Measurements from ENCODE around the gene PRXL2B. TPM values are rescaled to one million over a fixed set of nuclear protein-coding genes. Genes with fewer than 3 reads are reported as not detected.

Gene PRXL2B
- total and polyA plus RNA-seq, 2 donors (not counting 1 experiment from before 2014, with no cell fraction given), result 11.7 to 13.8 TPM

DNA sequence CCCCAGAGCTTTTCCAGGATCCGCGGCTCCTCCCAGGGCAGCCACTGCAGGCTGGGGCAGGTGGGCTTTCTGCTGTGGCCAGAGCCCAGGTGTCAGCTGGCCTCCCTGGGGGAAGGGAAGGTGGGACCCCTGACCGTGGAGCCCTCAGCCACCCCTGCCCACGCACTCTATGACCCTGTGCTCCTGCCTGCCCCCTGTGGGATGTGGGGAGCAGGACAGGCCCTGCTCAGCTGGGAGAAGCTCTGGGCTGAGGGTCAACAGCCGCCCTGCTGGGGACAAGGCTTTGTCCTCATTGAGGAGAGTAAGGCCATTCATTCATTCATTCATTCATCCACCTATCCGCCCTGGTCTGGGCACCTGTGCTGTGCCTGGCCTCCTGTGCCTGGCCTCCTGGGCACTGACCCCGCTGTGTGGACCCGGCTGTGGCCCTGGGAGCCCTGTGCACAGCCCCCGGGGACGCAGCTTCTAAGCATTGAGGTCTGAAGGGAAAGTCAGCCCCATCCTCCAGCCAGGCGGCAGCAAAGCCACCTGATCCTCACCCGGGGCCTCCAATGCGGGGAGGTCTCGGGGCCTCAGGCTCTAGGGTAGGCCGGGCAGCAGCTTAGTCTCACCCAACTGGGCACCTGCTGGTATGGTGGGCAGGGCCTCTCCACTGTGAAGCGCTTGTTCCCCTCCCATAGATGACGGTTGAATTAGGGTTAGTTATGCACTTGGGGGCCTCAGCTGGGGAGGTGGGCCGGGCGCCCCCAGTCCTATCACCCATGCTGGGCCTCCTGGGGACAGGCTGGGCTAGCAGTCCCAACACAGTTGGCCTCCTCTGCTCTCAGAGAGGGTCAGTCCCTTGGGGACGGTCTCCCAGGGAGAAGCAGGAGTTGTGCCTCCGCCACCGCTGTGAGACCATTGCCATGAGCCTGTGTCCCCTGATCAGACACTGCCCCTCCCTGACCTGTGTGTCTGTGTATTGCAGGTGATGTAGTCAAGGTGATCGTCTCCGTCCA is 24.4 kb upstream of the PRXL2B start:
- no peaks in the 10 kb centered on the region for H3K4me1 ChIP-seq (ENCODE audit: control insufficient read depth, extremely low read depth, insufficient read depth, low read length)
- TF ChIP-seq EZH2 (IDR thresholded peaks at IDR 0.05; ENCODE audit: low read length, missing control alignments), result no peak
- TF ChIP-seq, protein P1, sequence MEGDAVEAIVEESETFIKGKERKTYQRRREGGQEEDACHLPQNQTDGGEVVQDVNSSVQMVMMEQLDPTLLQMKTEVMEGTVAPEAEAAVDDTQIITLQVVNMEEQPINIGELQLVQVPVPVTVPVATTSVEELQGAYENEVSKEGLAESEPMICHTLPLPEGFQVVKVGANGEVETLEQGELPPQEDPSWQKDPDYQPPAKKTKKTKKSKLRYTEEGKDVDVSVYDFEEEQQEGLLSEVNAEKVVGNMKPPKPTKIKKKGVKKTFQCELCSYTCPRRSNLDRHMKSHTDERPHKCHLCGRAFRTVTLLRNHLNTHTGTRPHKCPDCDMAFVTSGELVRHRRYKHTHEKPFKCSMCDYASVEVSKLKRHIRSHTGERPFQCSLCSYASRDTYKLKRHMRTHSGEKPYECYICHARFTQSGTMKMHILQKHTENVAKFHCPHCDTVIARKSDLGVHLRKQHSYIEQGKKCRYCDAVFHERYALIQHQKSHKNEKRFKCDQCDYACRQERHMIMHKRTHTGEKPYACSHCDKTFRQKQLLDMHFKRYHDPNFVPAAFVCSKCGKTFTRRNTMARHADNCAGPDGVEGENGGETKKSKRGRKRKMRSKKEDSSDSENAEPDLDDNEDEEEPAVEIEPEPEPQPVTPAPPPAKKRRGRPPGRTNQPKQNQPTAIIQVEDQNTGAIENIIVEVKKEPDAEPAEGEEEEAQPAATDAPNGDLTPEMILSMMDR (conservative IDR thresholded peaks at IDR 0.05 in 1 of 2, IDR thresholded peaks at IDR 0.05 in 1 of 2; ENCODE audit: low read depth in 1 of 2, low read length in 2 of 2), result peak; percentile 31 to 35
- no peak for DNase-seq (ENCODE audit: low read depth in 2 of 2)
- no peaks in the 10 kb centered on the region for H3K79me2 ChIP-seq (ENCODE audit: control insufficient read depth, insufficient read depth, low read length)
- no peaks in the 10 kb centered on the region for H4K20me1 ChIP-seq (ENCODE audit: control insufficient read depth, extremely low read depth, insufficient read depth, low read length)
- H3K4me3 ChIP-seq (replicated peaks in 1 of 4; ENCODE audit: control extremely low read depth in 1 of 4, insufficient read depth in 1 of 4, low read depth in 3 of 4, low read length in 4 of 4), result no peak overlapping the region
- peaks cover 5% of the 10 kb centered on the region for H3K36me3 ChIP-seq (ENCODE audit: control insufficient read depth, insufficient read depth, low read length)
- no peak overlapping the region for H3K4me2 ChIP-seq (ENCODE audit: extremely low read depth, insufficient read depth, low read length)
- H3K27ac ChIP-seq (ENCODE audit: insufficient read depth, low read length), result no peak overlapping the region
- no peaks in the 10 kb centered on the region for H3K9me3 ChIP-seq (ENCODE audit: control insufficient read depth, insufficient read depth, low read depth, low read length)
- H2AFZ ChIP-seq (ENCODE audit: low read length), result no peak overlapping the region
- no peak overlapping the region for H3K9ac ChIP-seq (ENCODE audit: insufficient read depth, low read length)
- no peaks in the 10 kb centered on the region for H3K27me3 ChIP-seq (ENCODE audit: control insufficient read depth, insufficient read depth, low read length)

DNA sequence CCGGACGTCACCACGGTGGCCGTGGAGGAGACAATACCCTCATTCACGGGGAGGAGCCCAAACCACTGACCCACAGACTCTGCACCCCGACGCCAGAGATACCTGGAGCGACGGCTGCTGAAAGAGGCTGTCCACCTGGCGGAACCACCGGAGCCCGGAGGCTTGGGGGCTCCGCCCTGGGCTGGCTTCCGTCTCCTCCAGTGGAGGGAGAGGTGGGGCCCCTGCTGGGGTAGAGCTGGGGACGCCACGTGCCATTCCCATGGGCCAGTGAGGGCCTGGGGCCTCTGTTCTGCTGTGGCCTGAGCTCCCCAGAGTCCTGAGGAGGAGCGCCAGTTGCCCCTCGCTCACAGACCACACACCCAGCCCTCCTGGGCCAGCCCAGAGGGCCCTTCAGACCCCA is 23.4 kb upstream of the PRXL2B start:
- TF ChIP-seq, protein P1 (conservative IDR thresholded peaks at IDR 0.05 in 1 of 2, IDR thresholded peaks at IDR 0.05 in 1 of 2; ENCODE audit: low read depth in 1 of 2, low read length in 2 of 2), result no peak
- no peak for TF ChIP-seq EZH2 (IDR thresholded peaks at IDR 0.05; ENCODE audit: low read length, missing control alignments)
- no peaks in the 10 kb centered on the region for H4K20me1 ChIP-seq (ENCODE audit: control insufficient read depth, extremely low read depth, insufficient read depth, low read length)
- no peak overlapping the region for H2AFZ ChIP-seq (ENCODE audit: low read length)
- H3K36me3 ChIP-seq (ENCODE audit: control insufficient read depth, insufficient read depth, low read length), result peaks cover 5% of the 10 kb centered on the region
- no peaks in the 10 kb centered on the region for H3K27me3 ChIP-seq (ENCODE audit: control insufficient read depth, insufficient read depth, low read length)
- H3K27ac ChIP-seq (ENCODE audit: insufficient read depth, low read length), result no peak overlapping the region
- no peak overlapping the region for H3K9ac ChIP-seq (ENCODE audit: insufficient read depth, low read length)
- no peaks in the 10 kb centered on the region for H3K9me3 ChIP-seq (ENCODE audit: control insufficient read depth, insufficient read depth, low read depth, low read length)
- H3K4me1 ChIP-seq (ENCODE audit: control insufficient read depth, extremely low read depth, insufficient read depth, low read length), result no peaks in the 10 kb centered on the region
- no peak overlapping the region for H3K4me2 ChIP-seq (ENCODE audit: extremely low read depth, insufficient read depth, low read length)
- H3K79me2 ChIP-seq (ENCODE audit: control insufficient read depth, insufficient read depth, low read length), result no peaks in the 10 kb centered on the region
- DNase-seq (ENCODE audit: low read depth in 2 of 2), result no peak
- no peak overlapping the region for H3K4me3 ChIP-seq (replicated peaks in 1 of 4; ENCODE audit: control extremely low read depth in 1 of 4, insufficient read depth in 1 of 4, low read depth in 3 of 4, low read length in 4 of 4)

DNA sequence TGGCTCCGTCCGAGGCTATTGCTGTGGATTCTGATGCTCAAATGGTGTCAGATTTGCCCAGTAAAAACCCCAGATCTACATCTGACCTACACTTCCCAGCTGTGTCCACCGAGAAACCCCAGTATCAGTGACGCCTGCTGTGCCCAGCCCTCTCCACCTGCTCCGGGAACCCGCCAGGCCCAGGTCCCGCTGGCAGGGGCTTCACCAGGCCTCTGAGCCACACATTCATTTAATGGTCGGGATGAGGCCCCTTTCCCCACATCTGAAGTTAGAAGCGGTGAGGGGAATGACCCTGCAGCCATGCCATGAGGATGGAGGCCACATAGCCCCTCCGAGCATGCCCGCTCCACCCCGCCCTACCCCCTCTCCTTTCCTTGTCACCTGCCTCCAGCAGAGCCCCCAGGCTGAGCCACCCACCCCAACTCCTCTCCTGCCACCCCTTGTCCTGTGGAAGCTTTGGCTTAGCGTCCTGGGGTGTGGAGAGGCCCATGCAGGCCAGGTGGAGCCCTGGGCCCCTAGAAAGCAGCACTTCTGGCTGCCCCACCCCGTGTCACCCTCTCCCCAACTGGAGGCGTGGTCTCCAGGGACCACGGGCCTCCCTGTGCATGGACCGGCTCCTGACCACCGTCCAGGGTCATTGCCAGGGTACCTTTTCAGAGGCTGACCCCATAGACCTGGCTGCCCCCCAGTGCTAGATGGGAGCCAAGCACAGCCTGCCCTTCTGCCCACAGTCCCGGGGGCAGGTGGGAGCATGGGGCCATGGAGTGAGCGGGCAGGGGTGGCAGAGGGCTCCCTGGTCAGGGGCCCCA is 22.4 kb upstream of the PRXL2B start:
- no peak overlapping the region for H3K4me3 ChIP-seq (replicated peaks in 1 of 4; ENCODE audit: control extremely low read depth in 1 of 4, insufficient read depth in 1 of 4, low read depth in 3 of 4, low read length in 4 of 4)
- no peak for DNase-seq (ENCODE audit: low read depth in 2 of 2)
- no peaks in the 10 kb centered on the region for H4K20me1 ChIP-seq (ENCODE audit: control insufficient read depth, extremely low read depth, insufficient read depth, low read length)
- no peaks in the 10 kb centered on the region for H3K79me2 ChIP-seq (ENCODE audit: control insufficient read depth, insufficient read depth, low read length)
- no peak overlapping the region for H3K9ac ChIP-seq (ENCODE audit: insufficient read depth, low read length)
- H3K36me3 ChIP-seq (ENCODE audit: control insufficient read depth, insufficient read depth, low read length), result peaks cover 5% of the 10 kb centered on the region
- no peak overlapping the region for H3K27ac ChIP-seq (ENCODE audit: insufficient read depth, low read length)
- no peaks in the 10 kb centered on the region for H3K9me3 ChIP-seq (ENCODE audit: control insufficient read depth, insufficient read depth, low read depth, low read length)
- no peaks in the 10 kb centered on the region for H3K27me3 ChIP-seq (ENCODE audit: control insufficient read depth, insufficient read depth, low read length)
- H2AFZ ChIP-seq (ENCODE audit: low read length), result no peak overlapping the region
- H3K4me1 ChIP-seq (ENCODE audit: control insufficient read depth, extremely low read depth, insufficient read depth, low read length), result no peaks in the 10 kb centered on the region
- TF ChIP-seq, protein P1 (conservative IDR thresholded peaks at IDR 0.05 in 1 of 2, IDR thresholded peaks at IDR 0.05 in 1 of 2; ENCODE audit: low read depth in 1 of 2, low read length in 2 of 2), result no peak
- no peak for TF ChIP-seq EZH2 (IDR thresholded peaks at IDR 0.05; ENCODE audit: low read length, missing control alignments)
- H3K4me2 ChIP-seq (ENCODE audit: extremely low read depth, insufficient read depth, low read length), result no peak overlapping the region
